Effector memory CD4-positive, alpha-beta T cell (primary cell): Measurements from ENCODE around the gene CPSF2.

Experiments used
- DNase-seq, 3 donors: peaks; one replicate each; pipeline ENCODE4 v3.0.0-alpha.2; 2020
- H3K27ac ChIP-seq: 2 replicates; pipeline ENCODE4 v1.7.0; 2013; ENCODE audit warnings: mild to moderate bottlenecking, low read length, moderate library complexity; ENCODE audit not compliant: insufficient read depth, poor library complexity, severe bottlenecking
- H3K27me3 ChIP-seq: replicated peaks from 2 replicates; pipeline ENCODE4 v1.7.0; 2013; ENCODE audit warnings: mild to moderate bottlenecking, low read length; ENCODE audit not compliant: insufficient read depth, control insufficient read depth, poor library complexity, severe bottlenecking
- H3K36me3 ChIP-seq: 2 replicates; pipeline ENCODE4 v1.7.0; 2013; ENCODE audit warnings: mild to moderate bottlenecking, low read length, moderate library complexity; ENCODE audit not compliant: control insufficient read depth, insufficient read depth
- H3K4me1 ChIP-seq: 2 replicates; pipeline ENCODE4 v1.7.0; 2013; ENCODE audit warnings: low read length, mild to moderate bottlenecking; ENCODE audit not compliant: control insufficient read depth, insufficient read depth, poor library complexity, severe bottlenecking
- H3K4me3 ChIP-seq: 2 replicates; pipeline ENCODE4 v1.7.0; 2013; ENCODE audit warnings: low read length, low read depth, mild to moderate bottlenecking; ENCODE audit not compliant: insufficient read depth, poor library complexity, severe bottlenecking
- H3K9me3 ChIP-seq: 2 replicates; pipeline ENCODE4 v1.7.0; 2013; ENCODE audit warnings: mild to moderate bottlenecking, low read length, moderate library complexity; ENCODE audit not compliant: control insufficient read depth
- total RNA-seq, 3 donors: gene quantifications; one replicate each; lab custom pipeline; 2026; lab: John Stamatoyannopoulos, UW

Gene CPSF2
- 47.4 to 53.4 (median 53.3) reads per million in 3 donors for total RNA-seq

GRCh38 chr14:92121670-92122350 lies at the start of gene CPSF2, which contains the start of gene NDUFB1:
TSS of gene CPSF2 (plus strand) at chr14:92121969. CDS start at chr14:92130985, 9,016 bp downstream.
TSS of gene NDUFB1 (minus strand) at chr14:92121706. CDS start at chr14:92117637, 4,069 bp downstream.
- Histone ChIP-seq H3K36me3 (no peaks in the 10 kb centered on the region), H3K4me3 (peak within 1 kb of the TSS; percentile 91), H3K27ac (peak within 1 kb of the TSS; percentile 98), H3K9me3 (no peaks in the 10 kb centered on the region), H3K4me1 (peaks cover 28% of the 10 kb centered on the region), H3K27me3 (no peaks in the 10 kb centered on the region)
- DNase-seq, result peak; percentile 58 to 74 (median 68)

- H3K36me3 ChIP-seq, result peaks cover 17% of the 10 kb centered on the region
- H3K27ac ChIP-seq, result no peak overlapping the region
- no peaks in the 10 kb centered on the region for H3K4me1 ChIP-seq
- no peaks in the 10 kb centered on the region for H3K9me3 ChIP-seq
- H3K4me3 ChIP-seq, result no peak overlapping the region
- no peak for DNase-seq
- no peaks in the 10 kb centered on the region for H3K27me3 ChIP-seq
These were observed 47.2 kb upstream of the CPSF2 start for GRCh38 chr14:92074555-92074954.

DNA sequence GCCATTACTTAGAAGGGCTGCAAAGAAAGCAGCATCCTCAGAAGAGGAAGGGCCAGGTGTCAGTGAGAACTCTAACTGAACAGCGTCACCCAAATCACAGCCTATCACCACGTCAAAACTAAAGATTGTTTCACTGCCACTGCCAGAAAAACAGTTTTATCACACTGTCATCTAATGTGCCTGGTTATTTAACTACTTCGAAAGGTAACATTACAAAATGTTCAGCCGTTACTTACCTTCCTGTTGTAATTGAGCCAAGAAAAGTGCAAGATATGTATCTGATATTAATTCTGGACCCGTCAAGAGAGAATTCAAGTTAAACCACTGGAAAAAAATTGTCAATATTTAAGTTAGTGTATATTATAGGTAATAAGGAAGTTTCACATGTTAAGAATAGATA lies 33.3 kb upstream of the CPSF2 start:
- DNase-seq, result no peak
- Histone ChIP-seq H3K4me1 (no peaks in the 10 kb centered on the region), H3K27ac (no peak overlapping the region), H3K9me3 (no peaks in the 10 kb centered on the region), H3K27me3 (no peaks in the 10 kb centered on the region), H3K4me3 (no peak overlapping the region), H3K36me3 (peaks cover 43% of the 10 kb centered on the region)

GRCh38 chr14:92093320-92093719 lies 28.4 kb upstream of the CPSF2 start:
- no peaks in the 10 kb centered on the region for H3K27me3 ChIP-seq
- no peak overlapping the region for H3K27ac ChIP-seq
- H3K4me1 ChIP-seq, result no peaks in the 10 kb centered on the region
- no peak for DNase-seq
- H3K36me3 ChIP-seq, result peaks cover 34% of the 10 kb centered on the region
- no peak overlapping the region for H3K4me3 ChIP-seq
- no peaks in the 10 kb centered on the region for H3K9me3 ChIP-seq

- H3K4me3 ChIP-seq, result no peak overlapping the region
- peaks cover 12% of the 10 kb centered on the region for H3K36me3 ChIP-seq
- H3K27me3 ChIP-seq, result no peaks in the 10 kb centered on the region
- DNase-seq, result no peak
- no peaks in the 10 kb centered on the region for H3K9me3 ChIP-seq
- H3K27ac ChIP-seq, result no peak overlapping the region
- H3K4me1 ChIP-seq, result no peaks in the 10 kb centered on the region
These were observed 22.0 kb upstream of the CPSF2 start for GRCh38 chr14:92099802-92100201.

DNA sequence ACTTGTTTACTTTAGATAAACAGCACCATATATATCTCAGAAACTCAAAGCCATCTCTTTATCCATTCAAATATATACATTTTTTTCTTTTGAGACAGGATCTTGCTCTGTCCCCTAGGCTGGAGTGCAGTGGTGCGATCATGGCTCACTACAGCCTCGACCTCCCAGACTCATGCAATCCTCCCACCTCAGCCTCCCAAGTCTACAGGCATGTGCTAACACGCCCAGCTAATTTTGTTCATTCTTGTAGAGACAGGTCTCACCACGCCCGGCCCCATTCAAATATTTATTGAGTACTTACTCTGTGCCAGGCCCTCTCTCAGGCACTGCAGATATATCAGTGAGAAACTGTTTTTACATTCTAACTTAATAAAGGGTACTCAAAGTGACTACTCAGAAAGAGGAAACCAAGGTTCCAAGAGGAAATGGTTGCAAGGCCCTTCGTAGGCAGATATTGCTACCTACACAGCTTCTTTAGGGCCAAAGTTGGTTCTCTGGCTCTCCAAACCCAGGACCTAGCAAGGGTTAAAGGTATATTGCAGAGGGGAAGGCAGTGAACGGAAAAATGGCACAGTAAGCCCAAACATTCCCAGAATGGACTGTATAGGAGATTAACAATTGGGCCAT lies 18.3 kb upstream of the CPSF2 start:
- Histone ChIP-seq H3K27me3 (no peaks in the 10 kb centered on the region), H3K36me3 (no peaks in the 10 kb centered on the region), H3K4me1 (no peaks in the 10 kb centered on the region), H3K9me3 (no peaks in the 10 kb centered on the region), H3K27ac (no peak overlapping the region), H3K4me3 (no peak overlapping the region)
- no peak for DNase-seq

GRCh38 chr14:92105073-92105892 lies 16.5 kb upstream of the CPSF2 start:
- DNase-seq, result no peak
- H3K4me3 ChIP-seq, result peak overlapping the region; percentile 98

GRCh38 chr14:92105893-92106142 lies 16.0 kb upstream of the CPSF2 start:
- Histone ChIP-seq H3K27me3 (no peaks in the 10 kb centered on the region), H3K36me3 (no peaks in the 10 kb centered on the region), H3K4me1 (no peaks in the 10 kb centered on the region), H3K9me3 (no peaks in the 10 kb centered on the region), H3K27ac (peak overlapping the region; percentile 84), H3K4me3 (peak overlapping the region; percentile 98)
- peak in 1 of 3 donors; percentile 26 for DNase-seq

More at GRCh38 chr14:92105073-92105892, 16.5 kb upstream of the CPSF2 start:
- Histone ChIP-seq H3K4me1 (no peaks in the 10 kb centered on the region), H3K27me3 (no peaks in the 10 kb centered on the region), H3K9me3 (no peaks in the 10 kb centered on the region), H3K36me3 (no peaks in the 10 kb centered on the region), H3K27ac (peak overlapping the region; percentile 84)

GRCh38 chr14:92106143-92106926 lies 15.4 kb upstream of the CPSF2 start, which contains the start of gene ATXN3:
TSS of gene ATXN3 (minus strand) at chr14:92106582. CDS start at chr14:92106552, 30 bp downstream.
- Histone ChIP-seq H3K4me3 (peak within 1 kb of the TSS; percentile 98), H3K9me3 (no peaks in the 10 kb centered on the region)
- peak; percentile 92 to 95 (median 94) for DNase-seq

More at GRCh38 chr14:92106143-92106926, 15.4 kb upstream of the CPSF2 start, which contains the start of gene ATXN3:
- no peaks in the 10 kb centered on the region for H3K27me3 ChIP-seq
- no peaks in the 10 kb centered on the region for H3K4me1 ChIP-seq
- H3K27ac ChIP-seq, result peak within 1 kb of the TSS; percentile 84
- H3K36me3 ChIP-seq, result no peaks in the 10 kb centered on the region
